H1 (cell line): ENCODE data around the gene FANK1. TPM values are rescaled to one million over a fixed set of nuclear protein-coding genes. Genes with fewer than 3 reads are reported as not detected.

Experiments
- CTCF ChIA-PET: fragments of 300-600 bp; sonication (Branson Sonifier 250); formaldehyde crosslinking; loops from one replicate; lab custom pipeline; 2021; ENCODE audit not compliant: partially characterized antibody; lab: Charles Lee
- POLR2A ChIA-PET: fragments of 300-600 bp; sonication (Branson Sonifier 250); formaldehyde crosslinking; loops from one replicate; lab custom pipeline; 2021; ENCODE audit warnings: inconsistent platforms; ENCODE audit not compliant: partially characterized antibody; lab: Charles Lee
- DNase-seq, 2 experiments: peaks; one replicate each; pipeline versions ENCODE4 v3.0.0 to v3.0.0-alpha.2; 2010 to 2022; ENCODE audit warnings: low spot score in 2 of 2, low read depth in 1 of 2, mixed read lengths in 1 of 2
- FAIRE-seq: peaks from 2 replicates; lab custom pipeline; 2011; peaks lifted over from hg19 to GRCh38; lab: Jason Lieb, UNC
- H2AFZ ChIP-seq: 2 replicates; pipeline ENCODE4 v1.8.1; 2012; ENCODE audit warnings: low read length, inconsistent platforms
- H2AK5ac ChIP-seq: 2 replicates; pipeline ENCODE4 v1.6.1; 2013; ENCODE audit warnings: low read depth, low read length
- H2BK120ac ChIP-seq: replicated peaks from 2 replicates; pipeline ENCODE3; 2013; ENCODE audit warnings: low read depth, low read length, inconsistent platforms
- H2BK12ac ChIP-seq: 2 replicates; pipeline ENCODE4 v1.6.1; 2013; ENCODE audit warnings: low read depth, low read length
- H2BK15ac ChIP-seq: 2 replicates; pipeline ENCODE4 v1.6.1; 2013; ENCODE audit warnings: low read length
- H2BK20ac ChIP-seq: 2 replicates; pipeline ENCODE4 v1.6.1; 2013; ENCODE audit warnings: low read length
- H2BK5ac ChIP-seq: 2 replicates; pipeline ENCODE4 v1.6.1; 2013; ENCODE audit warnings: low read depth, low read length
- H3K14ac ChIP-seq: 2 replicates; pipeline ENCODE4 v1.6.1; 2013; ENCODE audit warnings: inconsistent platforms; ENCODE audit not compliant: insufficient read length
- H3K18ac ChIP-seq: 2 replicates; pipeline ENCODE4 v1.6.1; 2013; ENCODE audit warnings: low read length; ENCODE audit errors: extremely low read depth
- H3K23ac ChIP-seq: 2 replicates; pipeline ENCODE4 v1.6.1; 2013; ENCODE audit warnings: inconsistent platforms; ENCODE audit not compliant: insufficient read length
- H3K23me2 ChIP-seq: 2 replicates; pipeline ENCODE4 v1.6.1; 2013; ENCODE audit warnings: low read depth, low read length
- H3K27ac ChIP-seq: 2 replicates; pipeline ENCODE4 v1.6.1; 2011; ENCODE audit warnings: low read depth, low read length, inconsistent platforms
- H3K27me3 ChIP-seq, 4 experiments: replicated peaks in 1 of 4; 1 replicate in 1 of 4; 2 replicates in 3 of 4; pipeline versions ENCODE4 v1.6.1 to v1.8.1; 2011 to 2013; ENCODE audit warnings: low read length in 3 of 4, mild to moderate bottlenecking in 3 of 4, inconsistent platforms in 2 of 4, mixed read lengths in 2 of 4, moderate library complexity in 1 of 4; ENCODE audit not compliant: control insufficient read depth in 3 of 4, insufficient read depth in 3 of 4; ENCODE audit errors: extremely low read depth in 1 of 4
- H3K36me3 ChIP-seq, 4 experiments: 2 replicates each; pipeline versions ENCODE4 v1.6.1 to v1.8.1; 2011 to 2013; ENCODE audit warnings: mild to moderate bottlenecking in 4 of 4, low read length in 3 of 4, moderate library complexity in 2 of 4, control low read depth in 1 of 4, inconsistent platforms in 1 of 4; ENCODE audit not compliant: insufficient read depth in 4 of 4, control insufficient read depth in 2 of 4
- H3K4ac ChIP-seq: replicated peaks from 2 replicates; pipeline ENCODE3; 2013; ENCODE audit warnings: low read length, low read depth, mixed read lengths, inconsistent platforms; ENCODE audit not compliant: insufficient read length
- H3K4me1 ChIP-seq, 4 experiments: replicated peaks in 1 of 4; 1 replicate in 1 of 4; 2 replicates in 3 of 4; pipeline versions ENCODE4 v1.6.1 to v1.8.1; 2011 to 2013; ENCODE audit warnings: low read length in 3 of 4, inconsistent platforms in 2 of 4, mixed read lengths in 1 of 4; ENCODE audit not compliant: insufficient read depth in 4 of 4, control insufficient read depth in 3 of 4
- H3K4me2 ChIP-seq, 2 experiments: 2 replicates each; pipeline versions ENCODE4 v1.6.1 to v1.8.1; 2011 to 2013; ENCODE audit warnings: low read depth in 2 of 2, low read length in 2 of 2, control low read depth in 1 of 2, inconsistent platforms in 1 of 2, mild to moderate bottlenecking in 1 of 2; ENCODE audit not compliant: insufficient read depth in 1 of 2
- H3K4me3 ChIP-seq, 4 experiments: fragments of 200-600, 300-600 bp in 1 of 4; sonication (generic), shearing (Covaris generic), sonication (Bioruptor Twin) in 1 of 4; 2 replicates each; pipeline versions ENCODE4 v1.5.1 to v1.8.1; 2011 to 2016; ENCODE audit warnings: low read length in 4 of 4, low read depth in 3 of 4, control low read depth in 2 of 4, inconsistent platforms in 2 of 4, mild to moderate bottlenecking in 2 of 4, mixed read lengths in 1 of 4, moderate library complexity in 1 of 4; ENCODE audit not compliant: insufficient read depth in 2 of 4; ENCODE audit errors: extremely low read depth in 1 of 4
- H3K56ac ChIP-seq: replicated peaks from 2 replicates; pipeline ENCODE3; 2013; ENCODE audit warnings: low read depth, mild to moderate bottlenecking, mixed read lengths, low read length, inconsistent platforms; ENCODE audit not compliant: insufficient read length
- H3K79me1 ChIP-seq: 2 replicates; pipeline ENCODE4 v1.6.1; 2013; ENCODE audit warnings: low read depth, low read length, control low read depth
- H3K79me2 ChIP-seq, 2 experiments: 2 replicates each; pipeline versions ENCODE4 v1.6.1 to v1.8.1; 2012 to 2013; ENCODE audit warnings: low read length in 2 of 2, mild to moderate bottlenecking in 2 of 2, inconsistent platforms in 1 of 2; ENCODE audit not compliant: insufficient read depth in 2 of 2, control insufficient read depth in 1 of 2
- H3K9ac ChIP-seq, 4 experiments: replicated peaks in 1 of 4; 1 replicate in 1 of 4; 2 replicates in 3 of 4; pipeline versions ENCODE4 v1.6.1 to v1.8.1; 2011 to 2013; ENCODE audit warnings: low read depth in 3 of 4, low read length in 3 of 4, control low read depth in 2 of 4, mild to moderate bottlenecking in 2 of 4, moderate library complexity in 2 of 4, inconsistent platforms in 1 of 4; ENCODE audit errors: extremely low read depth in 1 of 4
- H3K9me3 ChIP-seq, 2 experiments: 2 replicates each; pipeline versions ENCODE4 v1.6.1 to v1.8.1; 2012 to 2013; ENCODE audit warnings: mild to moderate bottlenecking in 2 of 2, moderate library complexity in 2 of 2, control low read depth in 1 of 2, inconsistent platforms in 1 of 2, low read depth in 1 of 2, low read length in 1 of 2, mixed read lengths in 1 of 2; ENCODE audit not compliant: insufficient read depth in 2 of 2
- H4K20me1 ChIP-seq, 2 experiments: replicated peaks in 1 of 2; 2 replicates each; pipeline versions ENCODE3 to v1.8.1; 2011 to 2013; ENCODE audit warnings: inconsistent platforms in 2 of 2, low read length in 2 of 2, mild to moderate bottlenecking in 1 of 2; ENCODE audit not compliant: insufficient read depth in 2 of 2, control insufficient read depth in 1 of 2
- H4K5ac ChIP-seq: 2 replicates; pipeline ENCODE4 v1.6.1; 2013; ENCODE audit warnings: low read length, low read depth, mixed read lengths, inconsistent platforms; ENCODE audit not compliant: insufficient read length
- H4K8ac ChIP-seq: 2 replicates; pipeline ENCODE4 v1.8.0; 2013; ENCODE audit warnings: mild to moderate bottlenecking, moderate library complexity, low read length, inconsistent platforms; ENCODE audit not compliant: insufficient read depth; ENCODE audit errors: extremely low read depth
- H4K91ac ChIP-seq: replicated peaks from 2 replicates; pipeline ENCODE3; 2013; ENCODE audit warnings: low read length, mixed read lengths, inconsistent platforms; ENCODE audit not compliant: insufficient read length
- CHD2 ChIP-seq: IDR thresholded peaks from 2 replicates; pipeline ENCODE4 v1.6.1; 2012; ENCODE audit warnings: low read length, improper control_type of control experiment
- EZH2 ChIP-seq: fragments of 200-600 bp; sonication (generic); IDR thresholded peaks from 2 replicates; pipeline ENCODE4 v1.7.1; 2012; ENCODE audit warnings: low read depth, mild to moderate bottlenecking, moderate library complexity, low read length, inconsistent platforms; ENCODE audit not compliant: severe bottlenecking
- SIN3A ChIP-seq, 2 experiments: IDR thresholded peaks in 1 of 2; conservative IDR thresholded peaks in 1 of 2; 2 replicates each; pipeline ENCODE4 v1.6.1; 2011 to 2012; ENCODE audit warnings: low read length in 2 of 2, improper control_type of control experiment in 1 of 2, low read depth in 1 of 2, mild to moderate bottlenecking in 1 of 2
- SP4 ChIP-seq: IDR thresholded peaks from 2 replicates; pipeline ENCODE4 v1.6.1; 2012; ENCODE audit warnings: low read length, inconsistent platforms
- WGBS, 2 experiments: shearing (Covaris generic) in 1 of 2; methylation state at CpG; one replicate each; pipeline versions ENCODE4 v1.1.6 to v1.1.7; 2013 to 2015; ENCODE audit warnings: low lambda C conversion rate in 2 of 2, mixed read lengths in 2 of 2, inconsistent platforms in 1 of 2, low coverage in 1 of 2, missing lambda C conversion rate in 1 of 2; ENCODE audit not compliant: insufficient replicate concordance in 2 of 2, insufficient coverage in 1 of 2, insufficient read length in 1 of 2; ENCODE audit errors: extremely low coverage in 1 of 2, missing lambda C conversion rate in 1 of 2; 5-methylcytosine and 5-hydroxymethylcytosine counted together
- polyA plus RNA-seq, 7 experiments: library from polyadenylated mRNA; depleted of rRNA in 3 of 7; stranded (reverse) in 5 of 7; unstranded in 2 of 7; fragments of >200 nt in 5 of 7; fragments of 200-250 nt in 2 of 7; gene quantifications; 1 replicate in 5 of 7; 2 replicates in 1 of 7; 4 replicates in 1 of 7; pipeline versions ENCODE4 v1.2.1 to v1.2.3, GENCODE V29; 2011 to 2013; ENCODE audit warnings: missing spikeins in 2 of 7, mixed read lengths in 2 of 7
- total RNA-seq: library from RNA; stranded (reverse); fragmentation: NEBNext Ultra II Directional; extraction: Animal tissue kit (Norgen Biotek cat#: 25700); gene quantifications from 2 replicates; pipeline ENCODE4 v1.2.1, GENCODE V29; 2021

The FANK1 gene
- total and polyA plus RNA-seq, 2 of the 8 experiments (the other 6 are each of a cell fraction or from before 2014, with no cell fraction given) = 1.2 TPM; not detected in 1

DNA sequence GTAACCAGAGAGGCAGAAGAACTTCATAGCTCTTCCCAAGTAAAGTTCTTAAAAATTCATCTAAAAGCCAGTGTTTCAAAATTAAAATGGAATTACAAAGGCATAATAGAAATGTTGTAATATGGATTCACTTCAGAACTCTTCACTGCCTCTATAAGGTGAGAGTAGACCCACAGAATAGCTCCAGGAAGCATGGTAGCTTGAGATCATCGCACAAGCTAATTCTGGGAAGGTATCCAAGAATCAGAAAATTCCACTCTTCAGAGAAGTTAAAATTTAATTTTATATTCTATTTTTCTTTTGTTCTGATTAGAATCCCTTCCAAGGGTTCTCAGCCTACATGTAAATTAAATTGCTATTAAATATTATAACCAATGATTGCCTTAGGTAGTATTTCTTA, 13.8 kb upstream of the FANK1 start:
- no peak overlapping the region for H3K27ac ChIP-seq
- no peak for DNase-seq

More for the DNA sequence above, 13.8 kb upstream of the FANK1 start:
- H2AFZ ChIP-seq = no peak overlapping the region
- peaks cover 2 to 19% (median 7%) of the 10 kb centered on the region in 4 experiments for H3K4me1 ChIP-seq
- no peak overlapping the region for H2BK20ac ChIP-seq
- H3K23ac ChIP-seq = no peak overlapping the region
- H4K5ac ChIP-seq = no peak overlapping the region
- no peak for FAIRE-seq
- H4K8ac ChIP-seq = no peak overlapping the region
- H3K56ac ChIP-seq = no peak overlapping the region
- H2BK15ac ChIP-seq = no peak overlapping the region
- no peaks in the 10 kb centered on the region; the same call in none of the 2 replicates for H3K79me1 ChIP-seq
- POLR2A ChIA-PET = interaction anchor here (1.0 to 1.5 kb wide), 2 partner anchors 15 to 23 kb away, joined by 3 to 4 read pairs; no protein-coding TSS in a partner anchor
- no peaks in the 10 kb centered on the region for H4K20me1 ChIP-seq
- 0 out of 4 replicates have a peak, but pooled peaks cover 0 to 3% of the 10 kb centered on the region in 2 experiments for H3K9me3 ChIP-seq
- H3K14ac ChIP-seq = no peak overlapping the region
- no peaks in the 10 kb centered on the region for H3K79me2 ChIP-seq
- H4K91ac ChIP-seq = no peak overlapping the region
- CTCF ChIA-PET = interaction anchor here (0.6 to 2.4 kb wide), 3 partner anchors 10 to 81 kb away, joined by 3 to 16 read pairs (median 8); no protein-coding TSS in a partner anchor
- no peak overlapping the region for H2BK5ac ChIP-seq
- H3K18ac ChIP-seq = no peak overlapping the region
- H3K23me2 ChIP-seq = no peaks in the 10 kb centered on the region; the same call in 1 of the 2 replicates
- H2AK5ac ChIP-seq = no peak overlapping the region
- no peak overlapping the region for H2BK12ac ChIP-seq
- no peak overlapping the region for H3K4ac ChIP-seq
- H3K36me3 ChIP-seq = no peaks in the 10 kb centered on the region; a peak in 1 of 8 replicates
- no peak overlapping the region for H3K4me3 ChIP-seq
- no peaks in the 10 kb centered on the region; a peak in 1 of 7 replicates for H3K27me3 ChIP-seq
- H3K4me2 ChIP-seq = no peak overlapping the region
- TF ChIP-seq EZH2 (no peak), SP4 (no peak), CHD2 (no peak), SIN3A (conservative IDR thresholded peaks at IDR 0.05 in 1 of 2, IDR thresholded peaks at IDR 0.05 in 1 of 2; ENCODE audit: low read depth in 1 of 2, low read length in 2 of 2) (no peak)
- no peak overlapping the region for H3K9ac ChIP-seq
- WGBS, 2 experiments = 96% methylated on average over 1 of the region's 1 CpG; no CpG with 5 or more reads in 1 of the 2 experiments
- H2BK120ac ChIP-seq = no peak overlapping the region
